NCI-H146 treated with DMSO at 0.1 percent for 48 hours (cell line): ENCODE measurements around the gene MBTPS1.

Experiments
- DNase-seq: peaks from one replicate; lab custom pipeline; 2025; ENCODE audit not compliant: unreplicated experiment; lab: John Stamatoyannopoulos, UW

The MBTPS1 gene

DNA sequence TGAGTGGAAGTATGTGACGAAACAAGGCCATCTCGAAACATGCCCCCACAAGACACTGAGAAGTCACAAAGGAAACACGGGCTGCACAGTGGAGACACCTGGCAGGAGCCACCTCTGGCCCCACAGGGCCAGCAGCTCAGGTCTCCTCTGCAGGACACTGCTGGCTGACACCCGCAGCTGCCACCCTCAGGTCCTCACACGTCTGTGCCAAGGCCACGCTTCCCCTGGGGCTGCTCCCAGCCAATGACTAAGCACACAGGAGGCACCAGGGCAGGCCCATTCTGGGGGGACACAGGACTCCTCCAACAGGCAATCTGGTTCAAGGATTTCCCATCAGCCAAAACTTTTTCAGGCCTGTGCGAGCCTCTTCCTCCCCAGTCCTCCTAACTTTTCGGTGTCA lies 36.4 kb downstream of the MBTPS1 start:
- DNase-seq: no peak

- DNase-seq: no peak
Observed at GRCh38 chr16:84079664-84080063, 37.1 kb downstream of the MBTPS1 start.

- DNase-seq: no peak
Observed at GRCh38 chr16:84075376-84075775, 41.4 kb downstream of the MBTPS1 start.

DNA sequence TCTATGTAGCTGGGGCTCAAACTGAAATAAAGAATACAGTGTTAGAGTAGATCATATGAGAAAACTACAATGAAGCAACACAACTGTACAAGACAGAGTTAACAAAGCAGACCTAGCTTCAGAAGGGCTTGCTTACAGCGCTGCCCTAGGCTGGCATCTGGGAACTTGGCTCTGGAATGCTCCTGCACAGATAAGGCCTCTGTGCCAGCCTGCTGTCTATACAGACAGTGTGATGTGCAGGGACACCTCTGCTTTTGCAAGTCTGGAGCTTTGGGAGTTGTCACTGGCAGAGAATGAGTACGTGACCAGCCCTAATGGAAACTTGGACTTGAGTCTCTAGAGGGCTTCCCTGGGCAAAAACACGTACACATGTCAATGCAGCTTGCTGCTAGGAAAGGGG lies 42.0 kb downstream of the MBTPS1 start:
- DNase-seq: no peak

DNA sequence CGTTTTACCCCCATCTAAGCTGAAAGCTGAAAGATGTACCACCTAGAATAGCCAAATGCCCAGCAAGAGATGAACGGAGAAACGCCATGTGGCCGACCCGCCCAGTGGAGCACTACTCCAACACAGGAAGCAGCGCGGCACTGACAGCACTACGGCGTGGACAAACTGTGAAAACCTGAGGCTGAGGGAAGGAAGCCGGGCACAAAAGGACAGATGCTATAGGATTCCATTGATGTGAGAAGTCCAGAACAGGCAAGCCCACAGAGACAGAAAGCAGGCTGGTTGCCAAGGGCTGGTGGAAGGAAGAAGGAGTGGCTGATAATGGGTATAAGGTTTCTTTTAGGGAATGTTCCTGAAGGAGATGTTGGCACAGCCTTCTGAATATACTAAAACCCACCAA lies 44.7 kb downstream of the MBTPS1 start:
- DNase-seq: no peak

GRCh38 chr16:84071121-84071520 lies 45.6 kb downstream of the MBTPS1 start:
- no peak for DNase-seq

- no peak for DNase-seq
Observed at GRCh38 chr16:84069540-84069939, 47.2 kb downstream of the MBTPS1 start.

DNA sequence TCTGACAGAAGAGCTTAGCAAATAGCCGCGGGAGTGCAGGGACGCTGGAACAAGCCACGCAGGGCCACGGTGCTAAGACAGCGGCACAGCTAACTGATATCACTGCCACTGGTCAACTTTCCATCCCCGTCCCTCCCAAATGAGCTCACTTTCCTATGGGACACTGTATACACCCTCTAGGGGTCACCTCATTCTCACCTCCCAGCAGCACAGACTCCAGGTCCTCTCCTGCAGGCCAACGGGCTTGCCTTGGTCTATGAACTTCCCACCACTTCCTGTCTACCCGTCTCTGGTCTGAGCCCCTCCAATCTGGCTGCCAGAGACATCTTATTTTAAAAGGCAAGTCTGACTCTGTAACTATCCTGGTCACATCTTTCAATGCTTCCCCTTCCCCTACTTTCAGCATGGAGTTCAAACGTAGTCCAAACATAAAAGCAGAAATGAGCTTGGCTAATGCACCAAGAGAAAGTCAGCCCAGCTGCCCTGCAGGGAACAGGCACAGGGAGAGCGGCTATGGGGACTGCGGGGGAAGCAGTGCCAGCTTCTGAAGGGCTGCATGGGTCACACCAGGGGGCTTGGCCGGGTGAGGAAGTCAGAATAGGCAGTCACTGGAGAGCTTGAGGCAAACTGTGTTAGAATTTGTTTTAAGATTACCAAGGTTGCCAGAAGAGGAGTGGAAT lies 47.8 kb downstream of the MBTPS1 start:
- DNase-seq: no peak

GRCh38 chr16:84068041-84068440 lies 48.7 kb downstream of the MBTPS1 start:
- DNase-seq: no peak

DNA sequence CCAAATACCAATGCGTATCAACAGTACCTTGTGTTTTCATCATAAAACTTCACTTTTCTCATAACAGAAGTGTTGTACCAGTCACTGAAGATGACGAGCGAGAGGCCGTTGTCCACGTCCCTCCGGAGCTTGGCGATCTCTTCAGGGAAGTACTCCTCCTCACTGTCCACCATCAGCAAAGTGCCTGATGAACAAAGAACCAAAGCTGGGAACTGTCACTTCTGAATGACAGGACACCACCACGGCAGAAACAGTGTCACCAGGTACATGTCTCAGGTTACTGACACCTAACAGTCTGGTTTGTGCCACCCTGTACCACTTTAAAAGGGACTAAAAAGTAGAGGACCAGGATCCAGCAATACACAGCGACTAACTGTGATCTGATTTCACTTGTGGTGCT lies 49.1 kb downstream of the MBTPS1 start:
- DNase-seq: no peak

- DNase-seq: peak; percentile 1
Observed at GRCh38 chr16:84065536-84066132, 51.1 kb downstream of the MBTPS1 start.

DNA sequence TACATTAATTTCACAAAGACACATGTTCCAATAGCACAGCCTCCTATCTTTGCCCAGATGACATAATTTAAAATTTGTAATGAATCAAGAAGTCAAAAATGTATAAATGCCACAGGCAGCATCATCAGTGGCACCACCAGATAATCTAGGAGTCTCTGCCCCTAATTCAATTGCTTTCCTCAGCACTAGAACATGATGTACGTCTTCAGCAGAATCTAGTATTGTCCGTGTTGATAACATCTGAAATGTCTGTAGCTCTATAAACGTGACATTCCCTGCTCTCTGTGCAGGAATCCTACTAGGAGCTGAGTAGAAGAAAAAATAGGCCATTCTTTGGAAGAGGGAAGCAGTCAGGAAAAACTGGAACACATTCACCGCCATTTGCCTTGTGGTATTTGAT lies 52.8 kb downstream of the MBTPS1 start:
- no peak for DNase-seq

- peak; percentile 10 for DNase-seq
Observed at GRCh38 chr16:84062734-84063640, 53.8 kb downstream of the MBTPS1 start.

- DNase-seq: no peak
Observed at GRCh38 chr16:84061236-84061819, 55.4 kb downstream of the MBTPS1 start.

DNA sequence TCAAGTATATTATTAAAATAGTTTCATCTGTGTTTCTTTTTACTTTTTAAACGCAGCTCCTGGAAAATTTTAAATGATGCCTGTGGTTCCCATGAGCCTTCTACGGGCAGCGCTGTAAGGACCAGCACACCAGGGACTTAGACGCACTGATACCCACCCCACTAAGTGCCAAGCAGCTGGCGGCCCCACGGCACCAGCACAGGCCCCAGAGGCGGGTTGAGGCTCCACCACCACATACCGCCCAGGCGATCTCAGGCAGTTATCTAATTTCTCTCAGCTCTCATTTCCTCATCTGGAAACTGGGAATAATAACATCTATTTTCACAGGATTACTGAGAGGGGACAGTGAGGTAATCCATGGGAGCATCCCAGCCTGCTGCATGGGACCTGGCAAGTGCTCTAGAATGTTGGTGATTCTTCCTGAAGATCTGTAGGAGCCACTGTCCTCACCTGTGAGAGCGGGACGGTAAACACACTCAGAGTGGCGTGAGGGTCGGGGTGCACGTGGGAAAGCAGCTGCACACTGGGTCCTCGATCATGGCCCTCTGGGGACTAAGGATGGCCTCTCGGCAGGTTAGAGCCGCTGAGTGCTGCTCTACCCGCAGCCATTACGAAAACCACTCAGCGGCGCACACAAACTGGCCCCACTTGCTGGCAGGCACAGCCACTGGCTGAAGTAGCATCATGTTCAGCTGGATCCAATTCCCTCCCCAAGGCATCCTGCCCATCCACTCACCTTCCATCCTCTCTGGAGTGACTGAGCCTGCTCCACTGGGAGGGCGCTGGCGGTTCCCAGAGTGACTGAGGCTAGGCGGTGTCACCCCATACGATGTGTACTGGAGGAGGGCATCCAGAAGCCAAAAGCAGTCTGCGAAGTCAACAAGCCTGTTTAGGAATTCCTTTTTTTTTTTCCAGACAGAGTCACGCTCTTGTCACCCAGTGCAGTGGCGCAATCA lies 56.5 kb downstream of the MBTPS1 start:
- DNase-seq: no peak

- DNase-seq: no peak
Observed at GRCh38 chr16:84059111-84059510, 57.6 kb downstream of the MBTPS1 start.

DNA sequence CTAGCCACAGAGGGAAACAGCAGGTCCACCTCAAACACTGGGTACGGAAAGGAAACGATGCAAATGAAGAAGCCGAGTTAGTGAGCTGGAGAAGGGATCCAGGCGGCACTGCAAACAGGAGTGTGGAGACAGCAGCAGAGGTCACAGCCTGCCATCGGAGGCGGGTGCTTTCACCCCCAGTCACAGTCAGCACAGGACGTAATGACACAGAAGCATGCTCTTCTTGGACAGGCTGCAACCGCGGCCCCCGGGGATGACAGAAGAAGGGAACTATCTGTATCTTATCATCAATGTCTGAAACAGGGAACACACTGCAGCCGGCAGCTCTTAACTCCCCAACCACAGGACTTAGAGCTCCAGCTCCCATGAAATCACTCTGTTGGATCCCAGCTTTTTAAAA lies 58.1 kb downstream of the MBTPS1 start:
- no peak for DNase-seq

- no peak for DNase-seq
Observed at GRCh38 chr16:84058211-84058610, 58.5 kb downstream of the MBTPS1 start.

GRCh38 chr16:84056933-84057332 lies 59.8 kb downstream of the MBTPS1 start:
- no peak for DNase-seq

GRCh38 chr16:84055801-84056634 lies 60.7 kb downstream of the MBTPS1 start:
- DNase-seq: no peak
